Activated T-cell treated with anti-CD3 and anti-CD28 coated beads, Interleukin-2, amount 50 U/mL, for 72 hours (primary cell): ENCODE results near the gene SHISA7. TPM values are rescaled to one million over a fixed set of nuclear protein-coding genes. Genes with fewer than 3 reads are reported as not detected.

Source experiments
- ATAC-seq, 2 donors: fragments of 150-1000 bp; cut with Tn5 transposase; replicated peaks in 1 of 2; 2 replicates each; pipeline ENCODE4 v1.10.0; 2021; ENCODE audit warnings: moderate library complexity in 2 of 2, mild to moderate bottlenecking in 1 of 2
- DNase-seq, 2 donors: peaks; one replicate each; pipeline ENCODE4 v3.0.0; 2021 to 2022; ENCODE audit warnings: mixed read lengths in 1 of 2
- H3K27ac Mint-ChIP-seq: one replicate; pipeline ENCODE4 v1.8.0; 2022; ENCODE audit warnings: mild to moderate bottlenecking, moderate library complexity, mixed read lengths
- H3K27me3 Mint-ChIP-seq: one replicate; pipeline ENCODE4 v1.8.0; 2022; ENCODE audit warnings: low read depth, mixed read lengths
- H3K36me3 Mint-ChIP-seq, 2 donors: one replicate each; pipeline ENCODE4 v1.8.0; 2022; ENCODE audit warnings: mixed read lengths in 2 of 2, mild to moderate bottlenecking in 1 of 2; ENCODE audit not compliant: insufficient read depth in 2 of 2
- H3K4me1 Mint-ChIP-seq: one replicate; pipeline ENCODE4 v1.8.0; 2022; ENCODE audit warnings: low read depth, mixed read lengths
- H3K4me3 Mint-ChIP-seq, 2 donors: one replicate each; pipeline ENCODE4 v1.8.0; 2022; ENCODE audit warnings: mild to moderate bottlenecking in 2 of 2, mixed read lengths in 2 of 2, moderate library complexity in 2 of 2
- H3K9me3 Mint-ChIP-seq, 2 donors: one replicate each; pipeline ENCODE4 v1.8.0; 2022; ENCODE audit warnings: mixed read lengths in 2 of 2
- total RNA-seq, 2 donors: library from RNA; stranded (reverse); gene quantifications; one replicate each; pipeline ENCODE4 v1.2.3, GENCODE V29; 2022

SHISA7 gene
- total RNA-seq, 2 donors from 2014 or later, result 0.17 TPM; not detected in 1

- Mint-ChIP-seq H3K36me3 (peaks cover 5 to 6% of the 10 kb centered on the region in 2 donors), H3K27me3 (peaks cover 71% of the 10 kb centered on the region), H3K4me3 (peak overlapping the region; percentile 34 to 78), H3K4me1 (peaks cover 25% of the 10 kb centered on the region), H3K9me3 (peaks cover 0 to 2% of the 10 kb centered on the region in 2 donors), H3K27ac (no peak overlapping the region)
- DNase-seq, result peak; percentile 31 to 39
- ATAC-seq, result peak; percentile 33 to 36
Observed at GRCh38 chr19:55441692-55442321, 1.3 kb downstream of the SHISA7 start.

DNA sequence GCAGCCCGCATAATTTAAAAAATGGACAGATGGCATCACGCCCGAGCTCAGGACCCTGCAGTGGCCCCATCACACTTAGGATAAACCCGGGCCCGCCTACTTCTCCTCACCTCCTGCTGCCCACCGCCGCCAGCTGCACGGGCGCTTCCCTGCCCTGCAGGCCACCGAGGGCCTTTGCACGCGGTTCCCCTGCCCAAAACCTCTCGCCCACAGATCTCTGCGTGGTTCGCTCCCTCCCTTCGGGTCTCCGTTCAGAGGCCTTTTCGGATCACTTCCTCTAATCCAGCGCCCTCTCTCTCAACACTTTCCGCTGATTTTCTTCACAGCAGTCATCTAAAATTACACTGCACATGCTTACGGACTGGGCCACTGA is 1.8 kb downstream of the SHISA7 start:
- ATAC-seq, result peak in 1 of 2 donors; percentile 19
- Mint-ChIP-seq H3K27me3 (peaks cover 72% of the 10 kb centered on the region), H3K4me1 (peaks cover 25% of the 10 kb centered on the region), H3K9me3 (peaks cover 0 to 2% of the 10 kb centered on the region in 2 donors), H3K27ac (no peak overlapping the region), H3K4me3 (peak overlapping the region; percentile 34 to 78), H3K36me3 (peaks cover 5 to 6% of the 10 kb centered on the region in 2 donors)
- DNase-seq, result no peak

DNA sequence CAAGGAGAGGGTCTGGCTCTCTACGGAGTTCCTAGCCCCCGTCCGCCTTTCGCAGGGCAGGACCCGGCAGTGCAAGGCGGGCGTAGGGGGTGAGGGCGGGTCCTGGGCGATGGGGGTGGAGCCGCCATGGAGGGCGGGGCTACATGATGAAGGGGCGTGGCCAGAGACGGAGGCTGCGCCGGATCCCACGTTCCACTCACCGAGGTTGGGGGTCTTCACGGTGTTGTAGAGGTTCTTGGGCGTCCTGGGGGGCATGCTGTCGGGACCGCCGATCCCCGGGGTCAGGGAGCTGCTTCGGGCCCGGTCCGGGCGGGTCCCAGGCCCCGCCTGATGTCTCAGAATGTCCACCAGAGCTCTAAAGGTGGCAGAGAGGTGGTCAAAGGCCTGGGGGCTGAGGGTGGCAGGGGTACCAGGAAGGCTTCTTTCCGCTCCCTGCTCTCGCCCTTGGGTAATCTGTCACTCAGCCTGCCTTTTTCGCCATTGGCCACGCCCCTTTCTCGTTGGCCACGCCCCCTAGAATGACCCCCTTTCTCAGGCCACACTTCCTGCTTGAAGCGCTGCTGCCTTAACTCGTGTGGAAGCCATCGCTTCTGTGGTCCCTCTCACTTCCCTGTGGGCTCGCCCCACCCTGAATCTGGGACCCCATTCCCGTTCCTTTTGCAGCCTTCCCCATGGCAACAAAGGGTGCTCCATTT is 2.5 kb downstream of the SHISA7 start:
- H3K27ac Mint-ChIP-seq, result no peak overlapping the region
- DNase-seq (peak; percentile 36 to 52), ATAC-seq (peak; percentile 32 to 61)
- H3K9me3 Mint-ChIP-seq, result peaks cover 0 to 2% of the 10 kb centered on the region in 2 donors
- peak overlapping the region; percentile 34 to 78 for H3K4me3 Mint-ChIP-seq
- H3K27me3 Mint-ChIP-seq, result peaks cover 66% of the 10 kb centered on the region
- H3K36me3 Mint-ChIP-seq, result peaks cover 5 to 6% of the 10 kb centered on the region in 2 donors
- peaks cover 25% of the 10 kb centered on the region for H3K4me1 Mint-ChIP-seq

DNA sequence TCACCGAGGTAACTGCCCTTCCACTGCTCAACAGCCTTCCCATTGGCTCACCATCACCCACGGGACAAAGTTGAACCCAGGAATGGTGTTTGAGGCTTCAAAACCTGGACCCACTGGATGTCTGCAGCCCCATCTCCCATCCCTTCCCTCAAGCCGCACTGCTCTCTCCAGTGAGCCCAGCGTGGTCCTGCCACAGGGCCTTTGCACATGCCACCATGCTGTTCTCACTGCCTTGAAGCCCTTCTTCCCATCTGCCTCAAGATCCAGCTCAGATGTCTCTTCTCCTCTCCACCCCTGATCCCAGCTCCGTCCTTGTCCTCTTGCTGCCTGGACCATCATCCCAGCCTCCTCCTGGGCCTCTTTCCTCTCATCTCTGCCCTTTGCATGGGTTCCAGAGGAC is 4.0 kb downstream of the SHISA7 start:
- DNase-seq (no peak), ATAC-seq (no peak)
- Mint-ChIP-seq H3K4me3 (peak overlapping the region in 1 of 2 donors; percentile 37), H3K4me1 (peaks cover 25% of the 10 kb centered on the region), H3K27me3 (peaks cover 55% of the 10 kb centered on the region), H3K9me3 (peaks cover 0 to 2% of the 10 kb centered on the region in 2 donors), H3K36me3 (peaks cover 5 to 6% of the 10 kb centered on the region in 2 donors), H3K27ac (no peak overlapping the region)

DNA sequence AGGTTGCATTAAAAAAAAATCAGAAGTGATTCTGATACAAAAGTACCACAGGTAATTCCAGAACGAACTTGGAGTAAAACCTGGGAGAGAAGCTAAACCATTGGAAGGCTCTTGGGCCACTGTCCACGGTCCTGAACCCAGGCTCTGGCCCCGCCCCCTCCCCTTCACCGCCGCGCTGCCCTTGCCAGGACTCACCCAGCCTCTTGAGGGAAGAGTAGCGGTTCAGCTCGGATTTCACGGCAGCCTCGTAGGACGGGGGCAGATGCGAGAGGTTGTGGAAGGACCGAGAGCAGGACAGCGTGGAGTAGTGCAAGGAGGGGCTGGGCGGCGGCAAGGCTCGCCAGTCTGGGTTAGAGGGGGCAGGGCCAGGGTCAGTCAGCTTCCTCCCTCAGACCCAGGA is 5.7 kb downstream of the SHISA7 start:
- H3K9me3 Mint-ChIP-seq, result peaks cover 0 to 2% of the 10 kb centered on the region in 2 donors
- DNase-seq (no peak), ATAC-seq (peak in 1 of 2 donors; percentile 41)
- H3K36me3 Mint-ChIP-seq, result peaks cover 5 to 6% of the 10 kb centered on the region in 2 donors
- peaks cover 44% of the 10 kb centered on the region for H3K27me3 Mint-ChIP-seq
- no peak overlapping the region for H3K4me3 Mint-ChIP-seq
- no peak overlapping the region for H3K27ac Mint-ChIP-seq
- peaks cover 13% of the 10 kb centered on the region for H3K4me1 Mint-ChIP-seq

DNA sequence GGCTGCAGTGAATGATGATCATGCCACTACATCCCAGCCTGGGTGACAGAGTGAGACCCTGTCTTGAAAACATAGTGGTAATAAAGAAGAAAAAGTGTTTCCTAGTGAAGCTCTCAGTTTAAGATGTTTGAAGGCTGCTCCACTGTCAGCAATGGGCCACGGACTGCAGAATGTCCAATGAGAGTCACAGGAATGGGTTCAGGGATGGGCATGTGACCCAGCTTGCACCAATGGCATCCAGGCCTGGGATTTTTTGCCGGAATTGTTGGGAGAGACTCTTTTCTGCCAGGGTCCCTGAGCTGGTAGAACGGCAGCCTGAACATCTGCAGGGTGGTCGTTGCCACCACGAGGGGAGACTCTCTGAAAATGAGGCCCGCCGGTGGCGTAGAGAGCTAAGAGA is 6.3 kb downstream of the SHISA7 start:
- DNase-seq (no peak), ATAC-seq (no peak)
- Mint-ChIP-seq H3K36me3 (peaks cover 5 to 6% of the 10 kb centered on the region in 2 donors), H3K4me1 (peaks cover 12% of the 10 kb centered on the region), H3K27ac (no peak overlapping the region), H3K4me3 (no peak overlapping the region), H3K27me3 (peaks cover 49% of the 10 kb centered on the region), H3K9me3 (peaks cover 0 to 2% of the 10 kb centered on the region in 2 donors)

DNA sequence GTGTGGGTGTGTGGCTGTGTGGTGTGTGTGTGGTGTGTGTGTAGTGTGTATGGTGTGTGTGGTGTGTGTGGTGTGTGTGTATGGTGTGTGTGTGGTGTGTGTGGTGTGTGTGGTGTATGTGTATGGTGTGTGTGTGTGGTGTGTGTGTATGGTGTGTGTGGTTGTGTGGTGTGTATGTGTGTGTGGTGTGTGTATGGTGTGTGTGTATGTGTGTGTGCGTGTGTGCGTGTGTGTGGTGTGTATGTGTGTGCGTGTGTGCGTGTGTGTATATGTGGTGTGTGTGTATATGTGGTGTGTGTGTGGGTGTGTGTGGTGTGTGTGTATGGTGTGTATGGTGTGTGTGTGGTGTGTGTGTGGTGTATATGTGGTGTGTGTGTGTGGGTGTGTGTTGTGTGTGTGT is 8.1 kb downstream of the SHISA7 start:
- no peak overlapping the region for H3K4me3 Mint-ChIP-seq
- H3K36me3 Mint-ChIP-seq, result no peaks in the 10 kb centered on the region
- no peak overlapping the region for H3K27ac Mint-ChIP-seq
- no peak for DNase-seq
- no peak for ATAC-seq
- peaks cover 43% of the 10 kb centered on the region for H3K27me3 Mint-ChIP-seq
- H3K9me3 Mint-ChIP-seq, result no peaks in the 10 kb centered on the region
- H3K4me1 Mint-ChIP-seq, result no peaks in the 10 kb centered on the region

- Mint-ChIP-seq H3K4me3 (no peak overlapping the region), H3K9me3 (no peaks in the 10 kb centered on the region)
Observed at GRCh38 chr19:55434356-55434919, 8.7 kb downstream of the SHISA7 start.

GRCh38 chr19:55433292-55433691 is 9.8 kb downstream of the SHISA7 start:
- Mint-ChIP-seq H3K27ac (no peak overlapping the region), H3K4me3 (no peak overlapping the region), H3K36me3 (no peaks in the 10 kb centered on the region), H3K4me1 (no peaks in the 10 kb centered on the region), H3K27me3 (peaks cover 29% of the 10 kb centered on the region), H3K9me3 (no peaks in the 10 kb centered on the region)
- DNase-seq, result no peak
- ATAC-seq, result no peak

More at GRCh38 chr19:55434356-55434919, 8.7 kb downstream of the SHISA7 start:
- no peak for DNase-seq
- Mint-ChIP-seq H3K27ac (no peak overlapping the region), H3K4me1 (no peaks in the 10 kb centered on the region), H3K27me3 (peaks cover 37% of the 10 kb centered on the region), H3K36me3 (no peaks in the 10 kb centered on the region)
- ATAC-seq, result no peak

DNA sequence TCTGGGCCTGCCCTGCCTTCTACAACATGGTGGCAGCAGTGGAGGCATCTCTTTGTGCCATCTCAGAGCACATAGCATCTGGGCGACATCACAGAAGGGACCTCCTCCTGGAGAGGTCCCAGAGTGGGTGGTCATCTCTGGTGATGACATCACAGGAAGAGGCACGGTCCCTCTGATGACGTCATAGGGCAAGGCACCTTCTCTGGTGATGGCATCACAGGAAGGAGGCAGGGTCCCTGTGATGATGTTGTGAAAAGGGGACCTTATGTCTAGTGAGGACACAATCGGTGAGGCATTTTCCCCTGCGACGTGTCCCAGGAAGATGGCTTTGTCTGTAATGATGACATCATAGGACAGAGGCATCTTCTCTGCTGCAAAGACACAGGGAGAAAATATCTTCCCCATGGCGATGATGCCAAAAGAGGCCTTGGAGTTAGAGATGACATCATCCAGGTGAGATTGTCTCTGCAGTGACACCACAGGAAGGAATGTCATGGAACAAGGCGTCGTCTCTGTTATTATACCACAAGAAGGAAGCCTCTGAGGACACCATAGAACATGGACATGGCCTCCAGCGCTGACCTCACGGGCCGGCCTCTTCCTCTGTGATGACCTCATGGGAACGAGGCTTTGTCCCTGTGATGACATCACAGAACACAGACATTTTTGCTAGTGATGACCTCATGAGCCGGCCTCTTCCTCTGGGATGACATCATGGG is 10.7 kb downstream of the SHISA7 start:
- H3K27me3 Mint-ChIP-seq, result peaks cover 25% of the 10 kb centered on the region
- no peaks in the 10 kb centered on the region for H3K9me3 Mint-ChIP-seq
- no peak overlapping the region for H3K27ac Mint-ChIP-seq
- H3K4me1 Mint-ChIP-seq, result no peaks in the 10 kb centered on the region
- no peak for ATAC-seq
- H3K36me3 Mint-ChIP-seq, result no peaks in the 10 kb centered on the region
- H3K4me3 Mint-ChIP-seq, result no peak overlapping the region
- DNase-seq, result no peak

DNA sequence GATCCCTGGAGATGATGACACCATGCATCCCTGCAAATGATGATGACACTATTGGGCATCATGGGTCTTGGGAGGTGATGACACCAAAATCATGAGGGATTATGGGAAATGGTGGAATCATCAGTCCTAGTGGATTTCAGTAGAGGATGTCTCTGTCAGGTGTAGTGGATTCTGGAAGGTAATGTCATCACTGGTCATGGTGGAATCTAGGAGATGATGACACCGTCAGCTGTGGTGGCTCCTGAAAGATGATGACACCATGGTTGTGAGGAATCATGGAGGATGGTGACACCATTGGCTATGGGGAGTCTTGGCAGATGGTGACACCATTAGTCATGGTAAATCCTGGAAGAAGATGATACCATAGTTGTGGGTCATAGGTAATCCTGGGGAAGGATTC is 11.9 kb downstream of the SHISA7 start:
- Mint-ChIP-seq H3K4me3 (no peak overlapping the region), H3K36me3 (no peaks in the 10 kb centered on the region), H3K27me3 (peaks cover 18% of the 10 kb centered on the region), H3K9me3 (no peaks in the 10 kb centered on the region), H3K4me1 (no peaks in the 10 kb centered on the region), H3K27ac (no peak overlapping the region)
- DNase-seq (no peak), ATAC-seq (no peak)

DNA sequence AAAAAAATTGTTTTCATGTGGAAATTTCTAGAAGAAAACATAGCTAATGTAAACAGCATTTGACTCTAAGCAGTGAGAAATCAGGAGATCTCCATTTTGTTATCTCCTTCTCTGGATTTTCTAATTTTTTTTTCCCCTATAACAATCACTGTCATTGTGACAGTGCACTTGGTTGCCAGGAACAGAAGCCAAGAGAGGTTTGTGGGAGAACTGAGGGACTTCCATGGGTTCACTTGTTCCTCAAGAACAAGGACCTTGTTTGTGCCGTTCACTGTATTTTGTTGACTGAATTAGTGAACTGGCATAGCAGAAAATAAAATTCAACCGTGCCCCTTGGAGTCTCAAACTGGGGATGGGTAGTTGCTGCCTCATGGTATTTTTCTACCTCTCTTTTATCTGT is 17.1 kb downstream of the SHISA7 start:
- Mint-ChIP-seq H3K4me3 (no peak overlapping the region), H3K27ac (no peak overlapping the region), H3K36me3 (no peaks in the 10 kb centered on the region), H3K9me3 (no peaks in the 10 kb centered on the region), H3K4me1 (peaks cover 8% of the 10 kb centered on the region), H3K27me3 (peaks cover 5% of the 10 kb centered on the region)
- ATAC-seq (no peak), DNase-seq (no peak)

- no peaks in the 10 kb centered on the region for H3K36me3 Mint-ChIP-seq
- H3K9me3 Mint-ChIP-seq, result no peaks in the 10 kb centered on the region
- no peak overlapping the region for H3K27ac Mint-ChIP-seq
- no peaks in the 10 kb centered on the region for H3K27me3 Mint-ChIP-seq
- no peak for ATAC-seq
- peaks cover 8% of the 10 kb centered on the region for H3K4me1 Mint-ChIP-seq
- DNase-seq, result no peak
- no peak overlapping the region for H3K4me3 Mint-ChIP-seq
Observed at GRCh38 chr19:55424518-55424917, 18.6 kb downstream of the SHISA7 start.
